NCI-H1105 treated with DMSO at 0.1 percent for 48 hours (cell line): ENCODE results near the gene ATXN2.
"Not testable (repeated sequence)": the region's sequence is repeated elsewhere in the genome, so short reads cannot be mapped to it uniquely, and the experiment has no call there.

Experiments used
- DNase-seq: peaks from one replicate; lab custom pipeline; 2025; lab: John Stamatoyannopoulos, UW

ATXN2 gene

GRCh38 chr12:111503116-111503515, 96.0 kb downstream of the ATXN2 start:
- no peak for DNase-seq

GRCh38 chr12:111494676-111495075, 104.4 kb downstream of the ATXN2 start:
- DNase-seq: no peak

- not testable (repeated sequence) for DNase-seq
Observed at GRCh38 chr12:111492979-111493378, 106.1 kb downstream of the ATXN2 start.

GRCh38 chr12:111488798-111489197, 110.3 kb downstream of the ATXN2 start:
- no peak for DNase-seq

- DNase-seq: no peak
Observed at GRCh38 chr12:111488271-111488670, 110.8 kb downstream of the ATXN2 start.

- DNase-seq: no peak
Observed at GRCh38 chr12:111482462-111482861, 116.7 kb downstream of the ATXN2 start.

- no peak for DNase-seq
Observed at GRCh38 chr12:111471236-111471635, 127.9 kb downstream of the ATXN2 start.

- DNase-seq: no peak
Observed at GRCh38 chr12:111469401-111469800, 129.7 kb downstream of the ATXN2 start.

GRCh38 chr12:111467857-111468241, 131.3 kb downstream of the ATXN2 start:
- DNase-seq: no peak

GRCh38 chr12:111467092-111467856, 131.8 kb downstream of the ATXN2 start:
- no peak for DNase-seq

GRCh38 chr12:111462210-111462769, 136.8 kb downstream of the ATXN2 start:
- DNase-seq: no peak

GRCh38 chr12:111460111-111460510, 139.0 kb downstream of the ATXN2 start:
- DNase-seq: not testable (repeated sequence)

- no peak for DNase-seq
Observed at GRCh38 chr12:111458546-111459172, 140.5 kb downstream of the ATXN2 start.

GRCh38 chr12:111457577-111457976, 141.5 kb downstream of the ATXN2 start:
- no peak for DNase-seq

- DNase-seq: no peak
Observed at GRCh38 chr12:111457071-111457470, 142.0 kb downstream of the ATXN2 start.

- no peak for DNase-seq
Observed at GRCh38 chr12:111455448-111456320, 143.4 kb downstream of the ATXN2 start.

GRCh38 chr12:111454716-111455447, 144.2 kb downstream of the ATXN2 start:
- no peak for DNase-seq

GRCh38 chr12:111454311-111454710, 144.8 kb downstream of the ATXN2 start:
- no peak for DNase-seq

- no peak for DNase-seq
Observed at GRCh38 chr12:111453071-111453989, 145.8 kb downstream of the ATXN2 start.

- peak; percentile 63 for DNase-seq
Observed at GRCh38 chr12:111451649-111452129, 147.4 kb downstream of the ATXN2 start.
